HCT116 (cell line): ENCODE data around the gene TTC19. TPM values are rescaled to one million over a fixed set of nuclear protein-coding genes. Genes with fewer than 3 reads are reported as not detected.

Experiments used
- ATAC-seq: fragments of 200-7000 bp; cut with Tn5 transposase; 2 replicates; pipeline ENCODE4 v1.9.1; 2020; ENCODE audit warnings: mild to moderate bottlenecking, moderate library complexity
- BruUV-seq: library from RNA; stranded (reverse); fragments of 400-500 nt; replicated peaks from 2 replicates; lab custom pipeline; 2021; lab: Mats Ljungman, UMichigan
- CTCF ChIA-PET: fragments of 300-600 bp; sonication (Branson Sonifier 250); formaldehyde crosslinking; loops from one replicate; lab custom pipeline; 2021; ENCODE audit warnings: antibody characterized with exemption; lab: Charles Lee
- POLR2A ChIA-PET: fragments of 300-600, 350-600 bp; sonication (Branson Sonifier 250); formaldehyde crosslinking; loops from one replicate; lab custom pipeline; 2021; ENCODE audit warnings: antibody characterized with exemption; lab: Charles Lee
- RAD21 ChIA-PET, 2 experiments: fragments of 300-600 bp; sonication (Branson Sonifier 250); formaldehyde crosslinking; loops; one replicate each; lab custom pipeline; 2023; ENCODE audit warnings: low total read pairs in 2 of 2; ENCODE audit not compliant: uncharacterized antibody in 2 of 2, unreplicated experiment in 2 of 2, low non-redundant PET in 1 of 2; lab: Charles Lee
- DNase-seq: peaks from one replicate; pipeline ENCODE4 v3.0.0-alpha.2; 2010; ENCODE audit warnings: low read depth, low spot score
- H2AFZ ChIP-seq: fragments of 200-600 bp; shearing (Covaris generic), sonication (generic); 2 replicates; pipeline ENCODE4 v1.6.1; 2017; ENCODE audit warnings: low read depth, mixed run types, mixed read lengths, antibody characterized with exemption, low read length; ENCODE audit not compliant: poor library complexity, severe bottlenecking
- H3K27ac ChIP-seq: 2 replicates; pipeline ENCODE4 v1.5.1; 2012; ENCODE audit warnings: low read depth, low read length
- H3K27me3 ChIP-seq: fragments of 200-600 bp; sonication (generic); 2 replicates; pipeline ENCODE4 v1.6.1; 2016; ENCODE audit warnings: mixed run types, low read length, mixed read lengths; ENCODE audit not compliant: insufficient read depth
- H3K36me3 ChIP-seq, 2 experiments: fragments of 200-500 bp in 1 of 2; fragments of 200-600 bp in 1 of 2; sonication (Bioruptor generic) in 1 of 2; sonication (generic) in 1 of 2; 2 replicates each; pipeline versions ENCODE4 v1.5.1 to v1.6.1; 2014 to 2016; ENCODE audit warnings: low read length in 2 of 2, inconsistent platforms in 1 of 2, mixed read lengths in 1 of 2, mixed run types in 1 of 2; ENCODE audit not compliant: insufficient read depth in 2 of 2, control insufficient read depth in 1 of 2
- H3K4me1 ChIP-seq, 2 experiments: fragments of 200-600 bp in 1 of 2; sonication (generic) in 1 of 2; 2 replicates each; pipeline versions ENCODE4 v1.5.1 to v1.6.1; 2012 to 2017; ENCODE audit warnings: low read length in 2 of 2, inconsistent platforms in 1 of 2, mild to moderate bottlenecking in 1 of 2, mixed read lengths in 1 of 2, mixed run types in 1 of 2, moderate library complexity in 1 of 2; ENCODE audit not compliant: insufficient read depth in 2 of 2, control insufficient read depth in 1 of 2
- H3K4me2 ChIP-seq: fragments of 200-600 bp; sonication (generic); 2 replicates; pipeline ENCODE4 v1.6.1; 2017; ENCODE audit warnings: mixed run types, low read length, mixed read lengths
- H3K4me3 ChIP-seq, 2 experiments: fragments of 200-600 bp in 1 of 2; sonication (generic) in 1 of 2; replicated peaks in 1 of 2; 2 replicates each; pipeline ENCODE4 v1.5.1; 2011 to 2016; ENCODE audit warnings: low read length in 2 of 2, control low read depth in 1 of 2, low read depth in 1 of 2, mild to moderate bottlenecking in 1 of 2, mixed read lengths in 1 of 2, mixed run types in 1 of 2
- H3K79me2 ChIP-seq: fragments of 200-600 bp; sonication (generic); 2 replicates; pipeline ENCODE4 v1.6.1; 2017; ENCODE audit warnings: mild to moderate bottlenecking, mixed run types, low read length, moderate library complexity, mixed read lengths; ENCODE audit not compliant: insufficient read depth
- H3K9ac ChIP-seq: fragments of 200-600 bp; sonication (generic); 2 replicates; pipeline ENCODE4 v1.6.1; 2016; ENCODE audit warnings: low read length, mixed read lengths
- H3K9me2 ChIP-seq: fragments of 200-600 bp; sonication (generic), shearing (Covaris generic); 2 replicates; pipeline ENCODE4 v1.6.1; 2017; ENCODE audit warnings: mixed run types, mild to moderate bottlenecking, moderate library complexity; ENCODE audit not compliant: insufficient read depth
- H3K9me3 ChIP-seq, 2 experiments: fragments of 200-500 bp in 1 of 2; fragments of 200-600 bp in 1 of 2; sonication (Bioruptor generic) in 1 of 2; sonication (generic) in 1 of 2; 2 replicates each; pipeline ENCODE4 v1.6.1; 2014 to 2017; ENCODE audit warnings: low read length in 2 of 2, mixed read lengths in 2 of 2, inconsistent platforms in 1 of 2, low read depth in 1 of 2, mild to moderate bottlenecking in 1 of 2, mixed run types in 1 of 2, moderate library complexity in 1 of 2; ENCODE audit not compliant: control insufficient read depth in 1 of 2, insufficient read depth in 1 of 2
- H4K20me1 ChIP-seq: fragments of 200-600 bp; sonication (generic), shearing (Covaris generic); 2 replicates; pipeline ENCODE4 v1.6.1; 2017; ENCODE audit warnings: mixed run types, mild to moderate bottlenecking, moderate library complexity; ENCODE audit not compliant: insufficient read depth
- CEBPB ChIP-seq: IDR thresholded peaks from 2 replicates; pipeline ENCODE4 v1.6.1; 2012; ENCODE audit warnings: low read depth
- CTCF ChIP-seq, 3 experiments: fragments of 200-600 bp in 1 of 3; sonication (generic) in 1 of 3; IDR thresholded peaks in 2 of 3; conservative IDR thresholded peaks in 1 of 3; 2 replicates each; pipeline ENCODE4 v1.5.1; 2012 to 2017; ENCODE audit warnings: low read depth in 2 of 3, low read length in 2 of 3, antibody characterized with exemption in 1 of 3, borderline replicate concordance in 1 of 3, control low read depth in 1 of 3, mild to moderate bottlenecking in 1 of 3, mixed read lengths in 1 of 3, mixed run types in 1 of 3, moderate library complexity in 1 of 3; ENCODE audit not compliant: insufficient read depth in 1 of 3
- ELF1 ChIP-seq: IDR thresholded peaks from 2 replicates; pipeline ENCODE4 v1.6.1; 2012; ENCODE audit warnings: low read depth, borderline replicate concordance
- EZH2 ChIP-seq: fragments of 200-600 bp; sonication (generic); IDR thresholded peaks from 2 replicates; pipeline ENCODE4 v1.6.1; 2017; ENCODE audit warnings: antibody characterized with exemption, mixed run types
- EZH2phosphoT487 ChIP-seq: fragments of 200-600 bp; IDR thresholded peaks from 2 replicates; pipeline ENCODE4 v1.6.1; 2018; ENCODE audit warnings: antibody characterized with exemption, borderline replicate concordance
- JUND ChIP-seq: IDR thresholded peaks from 2 replicates; pipeline ENCODE4 v1.6.1; 2012
- MAX ChIP-seq: IDR thresholded peaks from 2 replicates; pipeline ENCODE4 v1.6.1; 2012
- RAD21 ChIP-seq: IDR thresholded peaks from 2 replicates; pipeline ENCODE4 v1.6.1; 2012; ENCODE audit warnings: low read depth, mild to moderate bottlenecking
- SRF ChIP-seq: IDR thresholded peaks from 2 replicates; pipeline ENCODE4 v1.6.1; 2012; ENCODE audit warnings: low read depth
- TCF7L2 ChIP-seq: IDR thresholded peaks from 2 replicates; pipeline ENCODE4 v1.7.0; 2011; ENCODE audit warnings: borderline replicate concordance, inconsistent platforms; ENCODE audit not compliant: insufficient read depth, insufficient read length; ENCODE audit errors: extremely low read depth
- YY1 ChIP-seq: IDR thresholded peaks from 2 replicates; pipeline ENCODE4 v1.6.1; 2011; ENCODE audit warnings: low read length, low read depth, moderate library complexity, mild to moderate bottlenecking; ENCODE audit not compliant: insufficient replicate concordance; ENCODE audit errors: extremely low read depth
- ZNF274 ChIP-seq: fragments of 200-500 bp; sonication (Bioruptor generic); IDR thresholded peaks from 2 replicates; pipeline ENCODE4 v1.6.1; 2014; ENCODE audit warnings: mild to moderate bottlenecking, low read depth, low read length, inconsistent platforms
- intact Hi-C: fragments of 100-400 bp; cut with micrococcal nuclease; formaldehyde crosslinking; loops from 2 replicates; pipeline ENCODE4 v1.10.0; 2022
- total RNA-seq: library from RNA; stranded (reverse); gene quantifications from one replicate; pipeline ENCODE4 v1.2.1, GENCODE V29; 2021; ENCODE audit not compliant: unreplicated experiment

Gene TTC19
- total RNA-seq, 1 experiment from 2014 or later: 61.3 TPM

DNA sequence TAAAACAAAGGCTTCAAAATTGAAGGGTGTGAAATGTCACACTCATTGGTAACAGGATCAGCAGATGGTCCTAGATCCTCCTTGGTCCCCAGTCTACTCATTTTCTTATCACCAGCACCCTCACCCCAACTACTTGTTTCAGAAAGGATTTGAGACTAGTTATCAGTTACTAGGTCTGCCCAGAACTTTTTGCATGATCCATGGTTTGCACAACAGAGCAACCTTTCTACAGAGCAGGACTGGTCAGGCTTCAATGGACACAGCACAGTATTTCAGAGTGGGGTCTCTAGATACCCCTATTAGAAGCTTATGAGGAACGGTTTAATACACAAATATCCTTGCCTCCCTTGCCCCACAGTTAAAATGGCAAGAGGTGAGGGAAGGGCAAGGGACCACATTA lies 25.6 kb downstream of the TTC19 start:
- intact Hi-C loops: no loop called here
- no peak for ATAC-seq
- no peaks in the 10 kb centered on the region for H3K9me3 ChIP-seq
- H3K9ac ChIP-seq: no peak overlapping the region
- RAD21 ChIA-PET: no interaction called here
- H2AFZ ChIP-seq: no peak overlapping the region
- H4K20me1 ChIP-seq: peaks cover 42% of the 10 kb centered on the region; the same call in 1 of the 2 replicates
- H3K27me3 ChIP-seq: no peaks in the 10 kb centered on the region
- H3K4me1 ChIP-seq: peaks cover 15 to 34% of the 10 kb centered on the region in 2 experiments
- no peak overlapping the region for H3K4me3 ChIP-seq
- H3K4me2 ChIP-seq: no peak overlapping the region
- H3K36me3 ChIP-seq: peaks cover 26 to 69% of the 10 kb centered on the region in 2 experiments; a peak in 3 of 4 replicates
- no peak overlapping the region for H3K27ac ChIP-seq
- H3K9me2 ChIP-seq: no peaks in the 10 kb centered on the region
- CTCF ChIA-PET: no interaction called here
- no TSS peak for BruUV-seq
- H3K79me2 ChIP-seq: peaks cover 91% of the 10 kb centered on the region
- POLR2A ChIA-PET: interaction anchor here (0.6 kb wide), 1 partner anchor 30 kb away, joined by 3 read pairs; no protein-coding TSS in a partner anchor
- no peak for DNase-seq
- TF ChIP-seq ELF1: no peak
- TF ChIP-seq YY1: no peak
- no peak for TF ChIP-seq SRF
- no peak for TF ChIP-seq CTCF (IDR thresholded peaks at IDR 0.05 in 2 of 3, conservative IDR thresholded peaks at IDR 0.05 in 1 of 3; ENCODE audit: borderline replicate concordance in 1 of 3, insufficient read depth in 1 of 3, low read depth in 2 of 3, low read length in 2 of 3)
- no peak for TF ChIP-seq TCF7L2
- no peak for TF ChIP-seq ZNF274
- TF ChIP-seq JUND: no peak
- no peak for TF ChIP-seq CEBPB
- TF ChIP-seq EZH2: no peak
- no peak for TF ChIP-seq RAD21
- TF ChIP-seq MAX: no peak
- no peak for TF ChIP-seq EZH2phosphoT487
